Hematopoietic multipotent progenitor cell (in vitro differentiated cells): ENCODE results near the gene UPF2. TPM values are rescaled to one million over a fixed set of nuclear protein-coding genes. Genes with fewer than 3 reads are reported as not detected.

Experiments
- DNase-seq, 3 donors: peaks; one replicate each; pipeline ENCODE4 v3.0.0-alpha.2; 2011 to 2015; ENCODE audit warnings: low read depth in 2 of 3, low spot score in 2 of 3
- total RNA-seq: library from RNA; depleted of rRNA; stranded (reverse); fragments of >200 nt; gene quantifications from one replicate; pipeline ENCODE4 v1.2.3, GENCODE V29; 2012

UPF2 gene
- total RNA-seq, 1 donor: 12.1 TPM

DNA sequence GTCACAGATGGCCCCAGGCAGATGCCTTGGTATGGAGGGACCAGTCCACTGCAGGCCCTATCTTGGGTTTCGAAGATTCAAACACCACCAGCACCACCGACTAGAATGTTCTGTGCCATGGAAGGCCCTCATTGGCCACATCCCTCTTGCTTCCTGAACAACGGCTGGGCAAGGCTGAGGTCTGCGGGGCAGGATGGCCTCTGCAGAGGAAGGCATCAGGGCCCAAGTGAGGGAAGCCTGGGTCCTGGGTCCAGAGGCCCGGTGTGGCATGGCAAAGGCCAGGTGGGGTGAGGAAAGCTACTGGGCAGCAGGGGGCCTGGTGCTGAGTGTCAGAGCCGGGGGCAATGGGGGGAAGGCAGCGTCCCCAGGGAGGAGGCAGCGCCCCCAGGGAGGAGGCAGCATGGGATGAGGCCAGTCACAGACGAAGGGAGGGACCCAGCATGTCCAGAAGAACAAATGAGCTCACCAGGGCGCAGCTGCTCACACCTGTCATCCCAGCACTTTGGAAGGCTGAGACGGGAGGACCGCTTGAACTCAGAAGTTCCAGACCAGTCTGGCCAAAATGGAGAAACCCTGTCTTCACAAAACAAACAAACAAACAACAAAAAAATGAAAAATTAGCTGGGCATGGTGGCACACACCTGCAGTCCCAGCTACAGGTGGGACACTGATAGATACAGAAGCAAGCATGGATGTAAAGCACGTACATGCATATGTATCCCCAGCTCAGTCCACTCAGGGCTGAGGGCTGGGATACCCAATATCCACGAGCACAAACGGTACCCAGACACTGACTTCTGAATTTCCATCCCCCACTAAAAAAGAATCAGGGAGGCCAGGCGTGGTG, 155.0 kb downstream of the UPF2 start:
- no peak for DNase-seq

DNA sequence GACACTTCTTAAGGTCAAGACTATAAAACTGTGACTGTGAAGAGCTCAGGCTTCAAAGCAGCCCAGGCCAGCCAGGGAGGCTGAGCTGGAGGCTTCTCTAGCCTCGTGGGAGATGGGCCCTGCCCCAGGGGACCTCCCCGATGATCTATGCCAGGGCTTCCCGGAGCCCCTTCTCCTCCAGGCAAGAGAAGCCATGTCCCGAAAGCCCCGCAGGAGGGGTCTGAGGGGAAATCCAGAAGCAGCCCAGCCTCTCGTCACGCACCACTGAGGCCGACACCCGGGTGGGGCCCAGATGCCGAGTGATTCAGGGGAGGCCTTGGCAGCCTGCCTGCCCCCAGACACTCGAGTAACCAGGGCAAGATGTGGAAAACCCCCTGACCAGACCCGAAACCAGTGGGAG, 155.8 kb downstream of the UPF2 start:
- DNase-seq: no peak

DNA sequence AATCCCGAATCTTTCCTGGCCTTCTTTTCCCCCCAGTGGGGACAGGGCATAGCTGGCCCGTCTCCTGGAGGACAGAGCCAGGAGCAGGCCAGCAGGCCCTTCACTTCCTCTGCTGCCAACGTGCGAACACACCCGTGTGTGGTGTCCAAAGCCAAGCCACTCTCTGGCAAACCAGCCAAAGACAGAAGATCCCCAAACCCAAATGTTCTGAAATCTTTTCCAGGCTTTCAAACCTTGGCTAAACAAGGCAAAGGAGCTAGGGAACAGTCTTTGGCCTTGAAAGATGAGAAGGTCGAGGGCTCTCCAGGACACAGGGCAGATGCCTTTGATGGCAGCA, 156.5 kb downstream of the UPF2 start:
- DNase-seq: no peak

DNA sequence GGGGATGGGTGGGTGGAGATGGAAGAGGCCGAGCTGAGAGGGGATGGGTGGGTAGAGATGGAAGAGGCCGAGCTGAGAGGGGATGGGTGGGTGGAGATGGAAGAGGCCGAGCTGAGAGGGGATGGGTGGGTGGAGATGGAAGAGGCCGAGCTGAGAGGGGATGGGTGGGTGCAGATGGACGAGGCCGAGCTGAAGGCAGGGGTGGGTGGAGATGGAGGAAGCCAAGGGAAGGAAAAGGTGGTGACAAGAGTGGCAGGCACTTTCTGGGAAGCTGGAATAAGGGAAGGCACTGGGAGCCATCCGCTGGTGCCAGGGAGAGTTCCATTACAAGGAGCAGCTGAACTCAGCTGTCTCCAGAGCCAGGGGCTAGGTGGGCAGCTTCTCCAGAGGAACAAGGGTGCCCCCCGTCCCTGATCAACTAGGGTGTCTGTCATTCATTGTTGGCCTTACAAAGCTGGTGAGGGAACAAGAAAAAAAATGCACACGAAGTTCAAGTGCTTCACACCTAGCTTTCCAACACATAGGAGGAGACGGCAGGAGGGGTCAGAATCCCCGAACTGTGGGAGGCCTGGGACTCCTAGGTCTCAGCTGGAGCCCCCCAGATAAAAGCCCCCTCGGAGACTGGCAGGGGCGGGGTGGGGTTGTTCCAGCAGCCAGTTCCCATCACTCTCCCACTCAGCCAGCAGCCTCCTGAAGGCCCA, 157.0 kb downstream of the UPF2 start:
- DNase-seq: no peak

DNA sequence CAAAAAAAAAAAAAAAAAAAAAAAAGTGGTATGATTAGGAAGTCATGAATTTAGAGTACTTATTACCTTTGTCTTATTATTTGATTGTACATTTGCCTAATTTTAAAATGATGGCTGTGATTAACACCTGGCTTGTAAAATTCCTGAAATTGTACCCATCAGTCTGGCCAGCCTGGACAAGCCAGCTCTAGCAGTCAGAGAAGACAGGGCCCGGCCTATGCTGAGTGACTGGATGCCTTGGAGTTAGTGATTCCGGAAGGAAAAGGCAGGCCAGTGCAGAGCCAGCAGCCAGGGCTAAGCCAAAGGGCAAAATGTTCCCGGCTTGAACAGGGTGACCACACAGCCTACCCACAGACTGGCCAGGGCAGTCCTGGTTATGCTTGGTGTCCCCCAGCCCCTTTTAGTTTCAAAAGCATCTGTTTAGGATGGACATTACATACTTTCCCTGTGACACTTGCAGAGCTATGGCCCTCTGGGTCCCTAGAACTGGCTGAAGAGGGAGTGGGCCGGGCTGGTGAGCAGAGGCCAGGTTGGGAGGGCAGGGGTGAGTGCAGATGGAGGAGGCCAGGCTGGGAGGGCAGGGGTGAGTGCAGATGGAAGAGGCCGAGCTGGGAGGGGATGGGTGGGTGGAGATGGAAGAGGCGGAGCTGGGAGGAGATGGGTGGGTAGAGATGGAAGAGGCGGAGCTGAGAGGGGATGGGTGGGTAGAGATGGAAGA, 157.7 kb downstream of the UPF2 start:
- no peak for DNase-seq

DNA sequence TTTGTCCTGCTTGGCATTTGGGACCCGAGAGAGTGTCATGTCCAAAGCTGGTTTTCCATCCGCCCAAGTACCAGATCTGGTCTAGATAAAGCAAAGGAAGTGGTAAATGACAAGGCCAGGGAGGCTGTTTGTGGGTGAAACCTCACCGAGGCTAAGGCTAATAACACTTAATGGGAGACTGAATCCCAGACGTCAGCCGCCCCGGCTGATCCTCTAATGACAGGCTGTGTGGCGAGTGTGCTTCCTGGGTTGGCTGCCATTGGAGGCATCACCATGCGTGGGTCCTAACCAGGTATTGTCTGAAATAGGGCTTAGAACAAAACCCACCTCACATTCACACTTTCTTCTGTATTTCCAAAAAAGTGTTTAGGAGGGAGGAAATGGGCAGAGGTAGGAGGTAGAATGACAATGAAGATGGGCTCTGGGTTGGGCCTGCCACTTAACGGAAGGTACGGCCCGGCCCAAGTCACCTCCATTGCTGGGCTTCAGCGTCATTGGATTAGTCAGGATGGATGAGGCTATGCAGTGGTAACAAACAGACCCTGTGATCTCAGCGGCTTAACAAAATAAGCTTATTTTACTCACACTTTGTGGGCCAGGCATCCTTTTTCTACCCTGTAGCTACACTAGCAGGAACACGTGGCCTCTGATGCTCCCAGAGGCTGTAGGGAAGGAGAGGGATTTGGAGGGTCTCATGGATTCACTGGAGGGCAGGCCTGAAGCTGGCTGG, 159.8 kb downstream of the UPF2 start:
- peak in 1 of 3 donors; percentile 27 for DNase-seq

DNA sequence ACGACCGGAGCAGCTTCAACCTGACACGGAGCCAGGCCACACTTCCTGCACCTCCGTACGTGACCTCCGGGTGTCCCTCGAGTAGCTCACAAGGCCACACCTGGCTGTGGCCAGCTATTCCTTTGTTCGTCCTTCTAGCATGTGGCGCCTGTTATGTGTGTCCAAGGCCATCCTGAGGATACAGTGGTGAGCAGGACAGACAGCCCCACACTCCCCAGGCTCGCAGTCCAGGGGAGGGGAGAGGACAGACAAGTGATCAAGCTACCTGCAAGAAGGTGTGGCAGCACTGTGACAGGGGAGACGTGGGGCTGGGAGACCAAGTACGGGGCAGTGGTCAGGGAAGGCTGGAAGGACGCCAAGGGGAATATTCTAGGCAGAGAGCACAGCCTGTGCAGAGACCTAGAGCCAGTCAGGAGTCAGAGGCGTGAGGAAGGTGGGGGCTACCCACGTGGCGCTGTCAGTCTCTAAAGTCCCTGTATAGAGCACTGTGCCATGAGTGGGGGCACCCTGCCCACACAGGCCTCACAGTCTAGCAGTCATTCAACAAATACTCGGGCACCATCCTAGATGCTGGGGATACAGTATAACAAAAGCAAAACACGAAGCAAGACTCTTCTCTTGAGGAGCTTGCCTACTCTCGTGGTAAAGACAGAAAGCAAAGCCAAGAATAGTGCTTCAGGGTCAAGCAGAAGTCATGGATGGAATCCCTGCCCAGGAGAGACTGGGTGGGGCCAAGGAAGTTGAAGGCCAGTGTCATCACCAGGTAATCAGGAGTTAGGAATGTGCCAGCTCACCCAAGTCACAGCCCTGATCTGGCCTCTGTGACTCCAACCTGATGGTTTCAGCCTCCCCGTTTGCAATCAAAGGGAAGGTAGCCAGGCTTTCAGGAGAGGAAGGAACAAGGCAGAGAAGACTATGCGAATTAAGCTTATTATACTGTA, 160.9 kb downstream of the UPF2 start:
- DNase-seq: no peak

DNA sequence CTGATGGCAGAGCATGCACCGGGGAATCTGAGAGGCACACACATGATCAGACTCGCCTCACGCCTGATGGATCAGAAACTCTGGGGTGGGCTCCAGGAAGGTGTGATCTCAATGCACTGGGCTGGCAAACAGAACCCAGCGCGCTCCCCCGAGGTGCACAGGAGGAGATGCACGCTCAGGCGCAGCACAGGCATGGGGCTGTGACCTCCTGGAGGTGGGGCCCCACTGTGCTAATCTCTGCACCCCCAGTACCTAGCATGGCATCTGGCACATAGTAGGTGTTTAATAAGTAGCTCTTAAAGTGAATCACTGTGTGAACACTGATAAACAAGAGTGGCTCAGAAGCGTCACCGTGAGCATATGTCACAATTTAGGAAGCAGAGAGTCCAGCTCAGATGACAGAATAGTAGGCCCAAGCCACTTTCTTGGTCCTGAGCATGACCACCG, 161.6 kb downstream of the UPF2 start:
- no peak for DNase-seq

DNA sequence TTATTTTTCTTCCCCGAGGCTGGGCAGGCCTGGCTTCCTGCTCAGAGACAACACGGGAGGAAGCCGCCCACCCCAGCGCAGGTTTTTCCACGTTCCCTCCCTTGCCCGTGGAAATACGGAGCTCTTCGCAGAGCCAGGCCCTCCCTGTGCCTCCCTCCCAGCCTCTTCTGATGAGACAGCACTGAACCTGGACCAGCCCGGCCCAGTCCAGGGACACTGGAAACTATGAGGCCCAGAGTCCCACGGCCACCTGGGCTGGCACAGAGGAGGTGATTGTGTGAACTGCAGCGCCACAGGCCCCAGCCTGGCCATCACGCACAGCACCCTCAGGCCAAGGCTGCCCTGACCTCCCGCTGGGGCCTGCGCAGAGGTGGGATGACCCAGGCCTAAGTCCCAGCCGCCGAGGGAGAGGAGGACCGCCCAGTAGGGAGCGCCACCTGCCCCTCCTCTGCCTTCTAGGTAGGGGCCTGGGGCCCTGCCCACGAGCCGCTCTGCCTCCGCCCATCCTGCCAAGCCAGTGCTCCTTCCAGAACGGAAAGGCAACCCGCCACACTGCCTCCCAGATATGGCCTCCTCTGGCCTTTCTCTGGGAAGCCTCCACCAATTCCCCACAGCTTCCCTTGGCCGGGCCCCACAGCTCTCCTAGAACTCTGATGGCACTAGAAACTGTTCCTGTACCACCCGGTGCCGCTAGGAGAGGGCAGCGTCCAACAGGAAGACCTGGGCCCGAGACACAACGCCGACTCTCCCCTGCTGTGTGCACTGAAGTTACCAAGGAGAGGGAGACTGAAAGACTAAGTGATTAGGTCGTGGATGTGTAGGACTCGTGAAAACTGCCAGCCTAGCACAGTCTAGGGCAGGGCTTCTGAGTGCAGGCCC, 162.2 kb downstream of the UPF2 start:
- DNase-seq: no peak

DNA sequence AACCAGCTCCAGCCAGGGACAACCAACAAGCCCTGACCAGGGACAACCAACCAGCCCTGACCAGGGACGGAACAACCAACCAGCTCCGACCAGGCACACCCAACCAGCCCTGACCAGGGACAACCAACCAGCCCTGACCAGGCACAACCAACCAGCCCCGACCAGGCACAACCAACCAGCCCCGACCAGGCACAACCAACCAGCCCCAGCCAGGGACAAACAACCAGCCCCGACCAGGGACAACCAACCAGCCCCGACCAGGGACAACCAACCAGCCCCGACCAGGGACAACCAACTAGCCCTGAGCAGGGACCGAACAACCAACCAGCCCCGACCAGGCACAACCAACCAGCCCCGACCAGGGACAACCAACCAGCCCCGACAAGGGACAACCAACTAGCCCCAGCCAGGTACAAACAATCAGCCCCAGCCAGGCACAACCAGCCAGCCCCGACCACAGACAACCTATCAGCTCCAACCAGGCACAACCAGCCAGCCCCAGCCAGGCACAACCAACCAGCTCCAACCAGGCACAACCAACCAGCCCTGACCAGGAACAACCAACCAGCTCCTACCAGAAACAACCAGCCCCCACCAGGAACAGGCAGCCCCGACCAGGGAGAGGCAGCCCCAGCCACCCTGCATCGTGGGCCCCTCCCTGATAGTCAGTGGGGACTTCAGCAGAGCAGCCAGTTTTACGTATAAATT, 163.1 kb downstream of the UPF2 start:
- no peak for DNase-seq

DNA sequence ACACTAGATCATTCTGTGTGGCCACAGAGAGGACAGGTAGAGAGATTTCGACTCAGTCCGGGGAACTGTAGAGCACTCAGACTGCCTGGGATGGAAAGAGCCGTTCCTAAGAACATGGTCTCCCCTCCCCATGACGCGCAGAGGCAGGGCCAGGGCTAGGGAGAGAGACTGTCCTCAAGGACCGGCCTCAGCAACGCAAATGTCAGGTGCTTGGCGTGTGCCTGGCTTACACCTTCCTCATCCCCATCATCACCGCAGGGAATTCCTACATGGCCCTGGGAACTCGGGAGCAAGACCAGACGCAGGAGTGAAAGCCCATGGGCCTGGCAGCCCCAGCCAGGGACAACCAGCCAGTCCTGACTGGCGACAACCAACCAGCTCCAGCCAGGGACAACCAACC, 163.8 kb downstream of the UPF2 start:
- no peak for DNase-seq

DNA sequence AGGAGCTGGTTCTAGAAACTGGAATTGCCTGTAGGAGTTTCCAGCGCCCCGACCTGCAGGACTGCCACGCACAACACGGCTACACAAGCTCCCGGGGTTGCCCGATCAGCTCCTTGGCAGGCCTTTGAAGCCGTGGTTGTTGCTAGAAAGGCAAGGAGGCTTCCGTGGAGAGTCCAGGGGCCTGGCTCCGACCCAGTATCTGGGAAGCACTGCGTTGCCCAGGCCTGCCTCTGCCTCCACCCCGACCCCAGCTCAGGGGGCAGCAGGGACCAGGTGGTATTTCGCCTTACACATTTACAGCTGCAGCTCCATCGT, 165.1 kb downstream of the UPF2 start:
- DNase-seq: no peak

DNA sequence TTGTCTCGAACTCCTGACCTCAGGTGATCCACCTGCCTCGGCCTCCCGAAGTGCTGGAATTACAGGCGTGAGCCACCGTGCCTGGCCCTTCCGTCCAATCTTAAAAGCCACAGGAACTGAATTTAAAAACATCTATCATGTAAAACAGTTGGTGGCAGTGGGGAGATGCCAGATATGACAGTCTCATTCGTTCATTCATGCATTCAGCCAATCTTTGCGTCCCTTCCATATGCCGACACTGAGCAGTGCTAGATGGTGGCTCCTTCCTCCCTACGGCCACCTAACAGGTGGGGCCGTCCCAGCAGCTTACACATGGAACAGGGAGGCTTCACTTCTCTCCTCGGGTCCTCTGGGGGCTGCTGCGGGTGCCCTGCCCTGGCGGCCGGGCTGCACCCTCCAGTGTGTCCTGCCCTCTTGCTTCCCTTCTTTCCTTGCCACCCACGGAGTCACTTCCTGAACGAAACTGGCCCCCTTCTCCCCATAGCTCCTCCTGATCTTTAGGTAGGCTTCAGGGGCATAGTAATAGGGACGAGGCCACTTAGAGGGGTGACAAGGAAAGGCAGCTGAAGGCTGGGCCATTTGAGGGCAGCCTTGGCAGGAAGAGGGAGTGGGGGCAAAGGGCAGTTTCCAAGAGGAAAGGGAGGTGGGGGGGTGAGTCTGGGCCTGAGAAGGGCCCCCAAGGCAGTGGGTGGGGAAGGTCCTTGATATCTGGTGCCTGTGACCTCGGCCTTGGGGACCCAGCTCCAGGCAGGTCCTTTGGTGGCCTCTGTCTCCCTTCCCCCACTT, 165.6 kb downstream of the UPF2 start:
- no peak for DNase-seq

DNA sequence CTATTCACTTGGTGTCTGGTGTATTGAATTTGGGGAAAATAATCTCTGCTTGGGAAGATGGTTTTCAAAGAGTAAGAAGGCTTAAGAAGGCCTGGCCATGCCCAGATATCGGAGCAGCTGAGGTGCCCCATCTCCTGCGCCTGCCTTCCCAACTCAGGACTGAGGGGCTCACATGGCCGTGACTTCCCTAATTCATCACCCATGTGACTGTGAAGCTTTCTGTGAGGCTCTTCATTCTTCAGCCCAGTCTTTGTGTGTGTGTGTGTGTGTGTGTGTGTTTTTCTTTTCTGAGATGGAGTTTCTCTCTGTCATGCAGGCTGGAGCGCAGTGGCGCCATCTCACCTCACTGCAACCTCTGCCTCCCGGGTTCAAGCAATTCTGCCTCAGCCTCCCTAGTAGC, 166.3 kb downstream of the UPF2 start:
- DNase-seq: peak in 1 of 3 donors; percentile 24

DNA sequence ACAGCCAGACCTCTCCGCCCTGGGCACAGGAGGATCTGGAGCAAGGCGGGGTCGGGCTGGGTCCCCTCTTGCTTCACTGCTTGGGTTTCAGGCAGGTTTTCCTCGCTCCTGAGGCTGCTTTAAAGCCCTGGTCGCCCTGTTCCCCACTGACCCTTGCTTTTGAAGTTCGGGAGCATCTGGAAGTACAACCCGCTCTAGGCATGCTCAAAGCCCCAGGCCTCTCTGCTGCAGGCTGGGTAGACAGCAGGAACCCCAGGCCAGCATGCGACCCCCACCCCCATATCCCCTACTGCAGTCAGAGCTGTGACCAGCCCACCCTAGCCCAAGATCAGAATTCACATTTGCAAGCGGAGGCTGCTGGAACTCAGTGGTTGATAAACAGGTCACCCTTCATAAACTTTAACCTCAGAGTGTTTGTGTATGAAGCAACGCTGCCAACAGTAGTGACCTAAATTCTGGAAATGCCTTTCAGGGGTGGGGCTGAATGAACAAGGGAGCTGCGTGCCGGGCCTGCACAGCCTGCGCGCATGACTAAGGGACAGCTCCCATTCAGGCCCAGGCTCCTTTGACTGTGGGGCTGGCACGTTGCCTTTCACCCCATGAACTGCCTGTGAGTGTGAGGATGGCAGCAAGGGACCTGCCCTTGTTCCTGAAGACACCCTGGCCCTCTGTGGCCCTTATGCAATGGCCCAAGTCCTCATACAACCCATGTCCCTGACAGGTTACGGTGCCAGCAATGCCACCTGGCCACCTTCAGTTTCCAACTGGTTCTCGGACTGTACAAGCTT, 166.9 kb downstream of the UPF2 start:
- DNase-seq: no peak

DNA sequence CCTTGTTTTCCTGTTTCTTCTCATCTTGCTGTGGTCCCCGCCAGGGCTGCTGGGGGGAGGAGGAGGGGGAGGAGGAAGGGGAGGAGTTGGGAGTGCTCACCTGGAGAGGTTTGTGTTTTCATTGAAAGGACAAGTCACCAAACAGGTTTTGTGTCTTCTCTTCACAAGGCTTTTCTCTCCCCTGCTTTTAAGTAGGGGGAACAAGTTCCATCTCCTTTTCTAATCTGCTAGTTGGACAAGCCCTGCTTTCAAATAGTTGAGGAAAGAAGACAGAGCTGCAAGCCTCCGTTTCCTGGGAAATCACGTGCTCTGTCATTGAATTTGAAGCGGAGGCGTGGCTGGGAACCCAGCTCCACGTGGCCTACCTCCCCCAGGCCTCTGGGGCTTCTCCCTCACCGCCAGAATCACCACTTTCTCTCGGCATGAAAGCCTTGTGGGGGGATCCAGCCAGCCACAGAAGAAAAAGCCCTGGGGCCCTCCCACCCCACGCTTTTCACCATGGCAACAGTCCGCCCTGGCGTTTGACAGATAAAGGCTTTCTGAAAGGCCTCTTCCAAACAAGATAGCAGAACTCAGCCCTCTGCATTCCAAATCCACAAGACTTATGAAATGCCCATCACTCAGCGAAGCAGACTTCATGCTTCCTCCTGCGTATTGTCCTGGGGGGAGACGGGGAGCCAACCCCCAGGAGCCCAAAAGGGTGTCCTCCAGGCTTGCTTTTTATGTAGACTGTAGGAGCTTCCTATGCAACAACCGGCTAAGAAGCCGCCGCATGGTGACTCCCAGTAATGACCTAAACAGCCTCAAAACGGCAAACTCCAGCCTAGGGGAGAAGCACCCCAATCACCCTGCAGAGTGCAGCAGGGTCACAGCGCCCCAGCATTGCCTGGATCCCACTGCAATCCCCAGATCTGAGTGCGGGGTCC, 167.8 kb downstream of the UPF2 start:
- peak in 2 of 3 donors; percentile 67 to 76 for DNase-seq
